Keratinocyte (primary cell): ENCODE measurements around the gene FANCG. TPM values are rescaled to one million over a fixed set of nuclear protein-coding genes. Genes with fewer than 3 reads are reported as not detected.

ENCODE experiments used
- DNase-seq: peaks from one replicate; pipeline ENCODE4 v3.0.0-alpha.2; 2011; ENCODE audit warnings: low read depth, missing footprints, low spot score
- FAIRE-seq: peaks from 2 replicates; lab custom pipeline; 2011; peaks lifted over from hg19 to GRCh38; lab: Jason Lieb, UNC
- H2AFZ ChIP-seq: 2 replicates; pipeline ENCODE4 v1.6.0; 2012; ENCODE audit warnings: low read length, control low read depth, inconsistent platforms; ENCODE audit not compliant: control insufficient read depth
- H3K27ac ChIP-seq: 2 replicates; pipeline ENCODE4 v1.5.1; 2011; ENCODE audit warnings: low read length; ENCODE audit not compliant: control insufficient read depth, insufficient read depth
- H3K27me3 ChIP-seq: 3 replicates; pipeline ENCODE4 v1.6.0; 2011; ENCODE audit warnings: low read length; ENCODE audit not compliant: control insufficient read depth, insufficient read depth; ENCODE audit errors: extremely low read depth
- H3K36me3 ChIP-seq, 2 experiments: 2 replicates in 1 of 2; 3 replicates in 1 of 2; pipeline ENCODE4 v1.5.1; 2011; ENCODE audit warnings: low read length in 2 of 2, mild to moderate bottlenecking in 1 of 2; ENCODE audit not compliant: control insufficient read depth in 2 of 2, insufficient read depth in 2 of 2; ENCODE audit errors: extremely low read depth in 1 of 2
- H3K4me1 ChIP-seq: 3 replicates; pipeline ENCODE4 v1.5.1; 2011; ENCODE audit warnings: low read length; ENCODE audit not compliant: control insufficient read depth, insufficient read depth; ENCODE audit errors: extremely low read depth
- H3K4me2 ChIP-seq: 3 replicates; pipeline ENCODE4 v1.6.0; 2011; ENCODE audit warnings: low read depth, low read length; ENCODE audit not compliant: control insufficient read depth, insufficient read depth; ENCODE audit errors: extremely low read depth
- H3K4me3 ChIP-seq, 3 experiments: fragments of 200-600 bp in 1 of 3; sonication (generic) in 1 of 3; 2 replicates in 2 of 3; 3 replicates in 1 of 3; pipeline ENCODE4 v1.5.1; 2011 to 2016; ENCODE audit warnings: low read length in 3 of 3, mild to moderate bottlenecking in 3 of 3, control low read depth in 2 of 3, inconsistent platforms in 1 of 3, low read depth in 1 of 3, mixed read lengths in 1 of 3, mixed run types in 1 of 3, moderate library complexity in 1 of 3; ENCODE audit not compliant: control insufficient read depth in 2 of 3, insufficient read depth in 2 of 3; ENCODE audit errors: extremely low read depth in 1 of 3
- H3K79me2 ChIP-seq: 2 replicates; pipeline ENCODE4 v1.6.0; 2012; ENCODE audit warnings: low read length; ENCODE audit not compliant: control insufficient read depth, insufficient read depth
- H3K9ac ChIP-seq: 3 replicates; pipeline ENCODE4 v1.6.0; 2011; ENCODE audit warnings: low read length; ENCODE audit not compliant: control insufficient read depth, insufficient read depth; ENCODE audit errors: extremely low read depth
- H3K9me1 ChIP-seq: 3 replicates; pipeline ENCODE4 v1.6.0; 2011; ENCODE audit warnings: low read length; ENCODE audit not compliant: control insufficient read depth, insufficient read depth; ENCODE audit errors: extremely low read depth
- H3K9me3 ChIP-seq: 2 replicates; pipeline ENCODE4 v1.5.1; 2012; ENCODE audit warnings: low read depth, low read length; ENCODE audit not compliant: control insufficient read depth
- H4K20me1 ChIP-seq: 3 replicates; pipeline ENCODE4 v1.6.0; 2011; ENCODE audit warnings: low read length; ENCODE audit not compliant: control insufficient read depth, insufficient read depth; ENCODE audit errors: extremely low read depth
- CTCF ChIP-seq, 3 experiments: IDR thresholded peaks in 1 of 3; conservative IDR thresholded peaks in 1 of 3; optimal IDR thresholded peaks in 1 of 3; 2 replicates in 2 of 3; 3 replicates in 1 of 3; pipeline versions ENCODE3 to v1.5.1; 2011; ENCODE audit warnings: low read length in 3 of 3, mild to moderate bottlenecking in 3 of 3, moderate library complexity in 2 of 3, control low read depth in 1 of 3, inconsistent platforms in 1 of 3; ENCODE audit not compliant: insufficient read depth in 2 of 3; ENCODE audit errors: extremely low read depth in 1 of 3
- EZH2 ChIP-seq: IDR thresholded peaks from one replicate; pipeline ENCODE4 v1.6.1; 2012; ENCODE audit warnings: inconsistent platforms, mild to moderate bottlenecking, low read length, moderate library complexity
- dilution Hi-C: fragments of 300-500 bp; cut with MboI; formaldehyde crosslinking; loops from one replicate; pipeline ENCODE4 v1.7.0; 2020; ENCODE audit warnings: low sequenced_read_pairs; ENCODE audit not compliant: extremely low pct_ligation_motif_present
- polyA plus RNA-seq, 5 experiments: library from polyadenylated mRNA; depleted of rRNA in 3 of 5; stranded (reverse) in 3 of 5; stranded (forward) in 1 of 5; unstranded in 1 of 5; fragments of >200 nt; gene quantifications; 1 replicate in 1 of 5; 2 replicates in 3 of 5; 3 replicates in 1 of 5; pipeline versions ENCODE4 v1.2.1 to v1.2.3, GENCODE V29; 2011 to 2012; ENCODE audit warnings: missing spikeins in 2 of 5, low read depth in 1 of 5, low replicate concordance in 1 of 5

Gene FANCG
- polyA plus RNA-seq, 1 donor (not counting 4 experiments of a cell fraction or from before 2014, with no cell fraction given): 14.6 TPM

- Histone ChIP-seq H3K9me3 (no peaks in the 10 kb centered on the region), H3K4me2 (no peak overlapping the region), H3K36me3 (peaks cover 38 to 39% of the 10 kb centered on the region in 2 experiments), H3K27ac (no peak overlapping the region), H3K4me1 (no peaks in the 10 kb centered on the region), H3K9me1 (no peaks in the 10 kb centered on the region), H4K20me1 (peaks cover 3% of the 10 kb centered on the region), H2AFZ (no peak overlapping the region), H3K9ac (no peak overlapping the region), H3K4me3 (no peak overlapping the region), H3K27me3 (no peaks in the 10 kb centered on the region), H3K79me2 (no peaks in the 10 kb centered on the region)
- FAIRE-seq: no peak
- dilution Hi-C loops: no loop called here
- no peak for DNase-seq
- TF ChIP-seq CTCF (optimal IDR thresholded peaks at IDR 0.05 in 1 of 3, IDR thresholded peaks at IDR 0.05 in 1 of 3, conservative IDR thresholded peaks at IDR 0.05 in 1 of 3; ENCODE audit: extremely low read depth in 1 of 3, insufficient read depth in 2 of 3, low read length in 3 of 3): no peak
Measured at GRCh38 chr9:35054871-35055644, 24.7 kb downstream of the FANCG start.

DNA sequence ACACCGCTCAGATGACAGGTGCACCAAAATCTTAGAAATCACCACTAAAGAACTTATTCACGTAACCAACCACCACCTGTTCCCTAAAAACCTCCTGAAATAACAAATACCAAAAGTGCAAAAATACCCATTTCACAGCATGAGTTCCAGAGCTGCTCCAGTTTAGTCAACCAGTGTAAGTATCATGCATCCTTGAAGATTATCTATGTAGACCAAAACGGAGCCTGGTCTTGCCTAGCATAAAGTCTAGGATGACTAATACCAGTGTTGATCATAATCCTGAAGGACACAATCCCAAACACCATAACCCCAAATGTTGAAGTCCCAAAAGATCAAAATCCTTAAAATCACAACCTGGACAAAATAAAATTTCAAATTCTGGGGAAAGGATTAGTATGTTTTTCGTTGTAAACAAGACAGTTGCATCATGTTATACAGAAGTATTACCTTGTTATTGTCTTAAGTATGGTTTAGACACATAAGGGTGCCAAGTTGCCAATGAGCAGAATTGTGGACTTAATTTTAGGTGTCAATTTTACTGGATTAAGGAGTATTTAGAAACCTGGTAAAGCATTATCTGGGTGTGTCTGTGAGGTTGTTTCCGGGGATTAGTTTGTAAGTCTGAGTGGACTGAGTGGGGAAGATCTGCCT, 25.4 kb downstream of the FANCG start:
- Histone ChIP-seq H3K4me1 (no peaks in the 10 kb centered on the region), H3K79me2 (no peaks in the 10 kb centered on the region), H3K36me3 (peaks cover 33 to 41% of the 10 kb centered on the region in 2 experiments), H3K9ac (no peak overlapping the region), H2AFZ (no peak overlapping the region), H3K4me3 (no peak overlapping the region), H3K27me3 (no peaks in the 10 kb centered on the region), H3K9me3 (no peaks in the 10 kb centered on the region), H3K27ac (no peak overlapping the region), H3K9me1 (no peaks in the 10 kb centered on the region), H4K20me1 (peaks cover 3% of the 10 kb centered on the region), H3K4me2 (no peak overlapping the region)
- DNase-seq: no peak
- TF ChIP-seq CTCF (optimal IDR thresholded peaks at IDR 0.05 in 1 of 3, IDR thresholded peaks at IDR 0.05 in 1 of 3, conservative IDR thresholded peaks at IDR 0.05 in 1 of 3; ENCODE audit: extremely low read depth in 1 of 3, insufficient read depth in 2 of 3, low read length in 3 of 3) (no peak), EZH2 (no peak)
- dilution Hi-C loops: no loop called here
- FAIRE-seq: no peak
